Fibroblast of skin of right quadriceps (primary cell): ENCODE measurements around the gene OCEL1.

ENCODE experiments used
- DNase-seq: peaks from one replicate; pipeline ENCODE4 v3.0.0-alpha.2; 2013

The OCEL1 gene

DNA sequence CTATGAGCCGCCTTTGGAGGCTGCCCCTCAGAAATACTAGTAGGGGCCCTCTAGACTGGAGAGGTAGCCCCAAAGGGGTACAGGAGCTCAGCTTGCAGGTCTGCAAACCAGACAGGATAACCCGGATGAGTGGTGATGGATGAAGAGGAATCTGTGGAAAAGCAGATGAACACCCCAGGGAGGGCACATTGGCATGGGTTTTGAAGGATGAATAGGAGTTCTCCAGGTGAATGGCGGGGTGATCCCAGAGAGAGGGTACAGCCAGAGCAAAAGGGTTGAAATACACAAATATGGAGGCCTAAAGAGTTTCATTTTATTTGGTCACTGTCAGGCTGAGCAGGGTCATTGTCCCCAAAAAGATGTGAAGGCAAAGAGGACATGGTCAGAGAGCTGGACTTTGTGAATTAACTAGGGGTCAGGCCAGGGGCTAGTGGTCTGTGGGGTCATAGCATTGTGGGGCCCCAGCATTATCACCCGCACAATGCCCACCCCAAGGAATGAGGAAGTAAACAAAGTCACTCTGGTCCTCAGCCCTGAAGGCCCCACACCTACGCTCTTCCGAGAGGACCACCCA lies 14.9 kb downstream of the OCEL1 start:
- DNase-seq: no peak

DNA sequence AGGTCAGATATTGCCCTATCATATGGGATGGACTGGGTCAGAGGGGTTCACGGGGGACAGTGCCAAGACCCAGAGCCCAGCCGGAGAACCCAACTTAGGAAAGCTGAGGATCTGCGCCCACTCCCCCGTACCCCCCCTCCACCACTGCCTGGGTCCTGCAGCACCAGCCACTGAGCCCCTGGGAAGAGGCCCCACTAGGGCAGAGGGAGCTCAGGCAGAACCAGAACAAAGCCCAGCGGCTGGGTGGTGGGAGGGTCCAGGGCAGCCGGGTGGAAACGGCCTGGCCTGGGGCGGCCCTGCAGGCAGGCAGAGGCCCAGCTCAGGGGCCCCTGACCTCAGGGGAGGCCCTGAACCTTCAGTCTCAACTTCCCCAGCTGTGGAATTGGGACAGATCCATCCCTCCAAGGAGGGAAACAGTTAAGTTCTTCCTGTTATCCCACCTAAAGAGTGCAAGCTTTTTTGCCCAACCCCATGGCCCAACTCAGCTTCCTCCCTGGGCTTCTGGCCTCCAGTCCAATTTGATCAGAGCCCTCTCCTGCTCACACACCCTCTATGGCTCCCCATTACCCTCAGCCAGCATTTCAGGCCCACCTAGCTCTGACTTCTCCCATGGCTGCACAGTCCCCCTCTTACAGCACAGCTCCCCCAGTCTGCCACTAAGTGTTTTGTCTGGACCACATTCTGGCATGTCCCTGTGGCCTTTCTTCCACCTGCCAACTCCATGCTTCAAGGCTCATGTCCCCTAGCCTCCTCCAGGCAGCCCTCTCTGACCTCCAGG lies 16.6 kb downstream of the OCEL1 start:
- DNase-seq: no peak

DNA sequence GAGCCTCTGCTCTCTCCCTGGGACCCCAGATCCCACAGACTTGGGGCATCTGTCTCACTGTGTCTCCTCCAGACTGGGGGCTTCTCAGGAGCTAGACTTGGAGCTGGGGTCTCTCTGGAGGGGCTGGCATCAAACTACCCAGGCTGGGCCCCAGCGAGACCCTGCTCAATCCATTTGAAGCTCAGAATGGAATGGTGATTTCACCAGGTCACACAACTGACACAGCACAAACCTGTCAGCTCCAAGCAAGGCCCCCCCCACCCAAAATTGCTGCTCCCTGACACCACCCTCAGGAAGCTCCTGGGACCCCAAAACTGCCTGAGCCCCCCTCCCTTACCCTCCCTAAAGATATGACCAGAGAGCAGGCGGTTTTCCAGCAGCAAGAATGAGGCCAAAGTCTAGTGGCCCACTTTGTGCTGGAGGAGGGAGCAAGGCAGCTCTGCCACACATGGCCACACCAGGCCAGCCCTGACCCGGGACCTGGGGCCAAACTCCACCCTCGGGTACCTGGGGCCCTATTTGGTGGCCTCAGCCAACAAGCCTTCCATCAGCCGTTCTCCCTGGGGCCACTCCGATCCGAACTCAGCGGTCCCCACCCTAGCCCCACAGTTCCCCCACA lies 17.3 kb downstream of the OCEL1 start:
- DNase-seq: no peak

DNA sequence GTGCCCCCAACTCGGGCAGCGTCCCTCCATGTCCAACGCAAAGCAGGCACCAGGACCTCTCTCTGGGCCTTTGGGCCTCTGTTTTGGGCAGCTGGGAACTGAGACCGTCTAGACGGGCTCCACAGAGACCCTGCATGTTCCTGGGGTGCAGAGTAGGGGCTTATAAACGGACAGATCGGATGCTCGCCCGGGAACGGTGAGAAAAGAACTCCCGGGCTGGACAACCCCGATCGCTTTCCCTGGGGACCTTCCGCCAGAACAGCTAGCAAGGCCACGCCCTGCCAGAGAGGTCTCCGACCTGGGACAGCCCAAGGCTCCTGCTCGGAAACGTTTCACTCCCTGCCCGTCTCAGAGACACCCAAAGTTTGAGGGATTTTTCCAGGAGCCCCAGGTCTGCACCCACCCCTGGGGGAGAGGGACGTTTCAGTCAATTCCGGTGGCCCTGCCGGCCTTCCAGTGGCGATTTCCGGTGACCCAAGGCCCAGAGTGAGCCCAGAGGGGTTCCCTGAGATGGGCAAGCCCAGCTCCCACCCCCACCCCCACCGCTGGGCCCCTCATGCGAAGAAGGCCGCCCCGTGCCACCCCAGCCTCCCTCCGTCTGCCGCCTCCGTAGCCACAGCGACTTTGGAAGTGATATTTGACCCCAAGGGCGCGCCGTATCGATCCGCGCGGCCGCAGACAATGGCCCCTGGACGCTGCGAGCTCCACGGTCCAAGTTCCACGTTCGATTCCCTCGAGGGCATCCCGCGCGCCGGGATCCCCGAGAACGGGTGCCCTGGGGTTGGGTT lies 18.0 kb downstream of the OCEL1 start:
- DNase-seq: no peak

DNA sequence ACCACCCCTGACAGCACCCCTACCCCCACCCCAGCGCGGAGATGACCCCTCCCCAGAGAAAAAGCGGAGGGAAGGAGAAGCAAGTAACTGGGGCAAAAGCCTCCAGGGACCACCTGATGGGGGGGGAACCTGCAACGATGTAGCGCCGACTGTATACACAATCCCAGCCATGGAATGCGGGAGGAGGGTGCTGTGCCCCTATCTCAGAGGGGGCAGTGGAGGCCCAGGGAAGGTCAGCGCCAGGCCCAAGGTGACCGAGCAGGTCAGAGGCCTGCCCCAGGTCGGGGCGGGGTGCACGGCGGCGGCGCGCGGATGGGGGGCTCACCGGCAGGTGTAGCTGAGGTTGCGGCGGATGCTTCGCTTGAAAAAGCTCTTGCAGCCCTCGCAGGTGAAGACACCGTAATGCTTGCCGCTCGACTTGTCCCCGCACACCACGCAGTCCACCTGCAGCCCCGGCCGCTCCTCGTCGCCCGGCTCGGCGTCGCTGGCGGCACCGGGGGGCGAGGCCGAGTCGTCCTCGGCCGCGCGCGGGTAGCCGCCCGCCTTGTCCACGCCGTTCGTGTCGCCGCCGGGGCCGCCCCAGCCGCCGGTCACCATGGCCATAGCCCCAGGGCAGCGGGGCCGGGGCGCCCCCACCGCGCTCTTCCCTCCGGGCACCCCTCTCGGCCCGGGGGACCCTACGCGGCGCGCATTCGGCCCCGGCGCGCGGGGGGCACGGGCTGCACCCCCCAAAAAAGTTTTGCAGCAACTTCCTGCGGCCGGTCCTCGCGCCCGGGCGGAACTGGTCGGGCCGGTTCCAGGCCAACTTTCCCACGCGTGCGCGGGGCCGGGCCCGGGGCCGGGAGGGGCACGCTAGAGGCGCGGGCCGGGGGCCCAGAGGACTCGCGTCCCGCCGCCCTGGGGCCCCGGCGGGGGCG lies 18.9 kb downstream of the OCEL1 start:
- no peak for DNase-seq

DNA sequence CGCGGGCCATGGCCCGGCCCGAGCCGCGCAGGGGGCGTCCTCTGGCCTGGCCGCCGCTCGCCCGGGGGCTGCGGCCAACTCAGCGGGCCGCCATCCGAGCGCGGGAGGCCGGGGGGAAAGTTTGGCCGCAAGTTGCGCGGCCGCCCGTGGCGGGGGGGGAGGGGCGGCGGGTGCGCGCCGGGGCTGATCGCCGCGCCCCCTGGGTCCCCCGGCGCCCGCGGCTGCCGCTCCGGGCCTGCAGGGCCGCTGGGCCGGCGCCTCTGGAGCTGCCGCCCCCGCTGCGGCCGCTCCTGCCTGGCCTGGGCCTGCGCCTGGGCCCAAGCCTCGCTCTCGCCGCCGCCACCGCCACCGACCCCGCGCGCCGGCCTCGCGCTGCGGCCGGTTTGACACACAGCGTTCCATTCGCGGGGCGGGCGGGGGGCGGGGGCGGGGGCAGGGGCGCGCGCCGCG lies 19.5 kb downstream of the OCEL1 start, which contains the start of gene NR2F6:
Gene NR2F6 (minus strand): TSS at position 385 of the 450 bp plus-strand sequence. CDS start 699 bp downstream, outside the sequence.
- no peak for DNase-seq

DNA sequence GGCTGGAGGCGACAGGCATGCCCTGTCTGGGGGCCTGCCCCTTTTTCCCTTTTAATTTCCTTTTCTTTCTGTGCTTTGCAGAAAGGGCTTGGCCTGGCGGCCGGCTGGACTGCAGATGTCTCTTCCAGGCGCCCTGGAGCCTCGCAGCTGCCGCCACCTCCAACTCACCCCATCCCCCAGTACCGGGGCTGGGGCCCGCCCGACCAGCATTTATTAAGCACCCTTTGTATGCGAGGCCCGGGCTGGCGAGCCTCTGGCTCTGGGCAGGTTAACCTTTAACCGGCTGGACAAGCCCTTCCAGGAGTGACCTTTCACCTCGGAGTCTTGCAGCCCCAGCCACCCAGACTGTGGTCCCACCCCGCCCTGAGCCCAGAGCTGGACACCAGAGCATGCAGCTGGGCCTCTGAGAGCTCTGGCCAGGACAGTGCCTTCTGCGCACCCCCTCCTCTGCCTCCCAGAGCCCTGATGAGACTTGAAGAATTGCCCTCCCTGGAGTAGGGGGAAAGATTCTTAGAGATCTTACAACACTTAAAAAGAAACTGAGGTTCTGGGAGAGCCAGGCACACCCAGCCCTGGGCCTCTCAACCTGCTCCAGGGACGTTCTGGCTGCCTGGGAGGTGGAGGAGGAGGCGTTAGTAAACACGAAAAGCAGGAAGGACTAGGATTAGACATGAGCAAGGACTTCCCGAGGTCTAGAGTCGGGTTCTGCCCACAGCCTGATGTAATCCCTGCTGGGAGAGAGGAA lies 20.8 kb downstream of the OCEL1 start:
- DNase-seq: no peak

DNA sequence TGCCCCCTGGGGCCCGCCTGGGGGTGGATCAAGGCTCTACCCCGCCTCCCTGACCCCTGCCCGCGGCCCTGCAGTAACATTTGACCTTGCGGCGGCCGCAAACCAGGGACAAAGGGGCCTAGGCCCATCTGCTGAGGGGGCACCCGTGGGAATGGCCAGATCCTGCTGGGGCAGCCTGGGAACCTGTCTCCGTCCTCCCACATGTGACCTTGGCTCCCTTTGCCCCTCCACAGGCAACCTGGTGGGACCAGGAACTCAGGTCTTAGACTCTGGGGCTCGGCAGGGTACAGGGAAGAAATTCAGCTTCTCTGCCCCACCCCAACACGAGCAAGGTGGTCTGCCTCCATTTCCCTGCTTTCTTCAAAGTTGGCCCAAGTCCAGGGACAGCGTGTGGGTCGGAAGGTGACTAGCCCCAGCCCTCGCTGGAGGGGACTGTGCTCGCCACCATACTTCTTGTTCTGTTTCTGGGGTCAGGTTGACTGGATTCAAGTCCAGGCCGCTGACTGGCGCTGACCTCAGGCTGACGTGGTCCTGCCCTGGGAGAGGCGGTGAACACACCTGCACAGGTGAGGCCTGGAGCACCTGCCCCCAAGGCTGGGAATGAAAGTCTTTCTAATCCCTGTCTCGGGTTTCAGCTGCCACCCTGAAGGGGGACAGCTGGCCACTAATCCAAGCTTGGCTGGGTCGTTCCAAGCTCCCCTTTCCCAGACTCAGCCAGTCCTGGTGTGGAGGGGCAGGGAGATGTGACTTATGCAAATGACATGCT lies 22.2 kb downstream of the OCEL1 start:
- DNase-seq: no peak

DNA sequence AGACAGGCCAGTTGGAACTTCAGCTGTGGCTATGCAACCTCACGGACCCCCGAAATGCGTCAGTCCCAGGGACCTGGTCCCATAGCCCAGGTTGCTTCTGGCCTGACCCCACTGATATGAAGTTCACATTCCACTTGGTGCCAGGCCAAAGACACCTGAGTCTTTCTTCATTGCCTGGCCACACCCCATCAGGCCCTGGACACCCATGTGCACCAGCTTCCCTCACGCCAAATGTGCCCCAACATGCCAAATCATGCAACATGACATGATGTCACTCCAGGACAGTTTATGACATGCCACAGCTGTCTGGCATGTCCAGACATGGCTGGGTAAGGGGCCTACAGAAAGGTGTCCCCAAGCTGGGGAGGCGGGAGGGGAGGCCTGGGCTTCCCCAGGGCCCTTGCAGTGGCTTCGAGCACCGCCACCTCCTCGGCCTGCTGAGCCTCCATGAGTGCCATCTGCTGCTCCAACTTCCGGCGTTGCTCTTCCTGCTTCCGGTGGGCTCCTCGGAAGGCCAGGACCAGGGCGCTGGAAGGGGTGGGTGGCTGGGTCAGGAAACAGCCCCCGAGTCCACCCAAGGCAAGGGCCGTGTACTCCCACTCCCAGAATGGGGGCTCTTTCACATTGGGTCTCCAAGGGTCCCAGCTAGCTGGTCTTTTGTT lies 24.0 kb downstream of the OCEL1 start:
- DNase-seq: no peak

DNA sequence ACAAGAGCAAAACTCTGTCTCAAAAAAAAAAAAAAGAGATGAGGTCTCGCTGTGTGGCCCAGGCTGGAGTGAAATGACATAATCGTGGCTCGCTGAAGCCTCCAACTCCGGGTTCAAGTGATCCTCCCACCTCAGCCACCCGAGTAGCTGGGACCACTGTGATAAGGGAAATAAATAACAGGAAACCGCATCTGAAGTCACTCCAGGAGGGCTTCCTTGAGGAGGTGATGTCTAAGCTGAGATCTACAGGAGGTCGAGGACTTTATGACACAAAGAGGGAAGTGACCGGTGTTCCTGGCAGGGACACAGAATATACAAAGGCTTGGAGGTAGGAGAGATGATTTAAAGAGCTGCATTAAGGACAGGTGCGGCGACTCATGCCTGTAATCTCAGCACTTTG lies 28.6 kb downstream of the OCEL1 start:
- no peak for DNase-seq

DNA sequence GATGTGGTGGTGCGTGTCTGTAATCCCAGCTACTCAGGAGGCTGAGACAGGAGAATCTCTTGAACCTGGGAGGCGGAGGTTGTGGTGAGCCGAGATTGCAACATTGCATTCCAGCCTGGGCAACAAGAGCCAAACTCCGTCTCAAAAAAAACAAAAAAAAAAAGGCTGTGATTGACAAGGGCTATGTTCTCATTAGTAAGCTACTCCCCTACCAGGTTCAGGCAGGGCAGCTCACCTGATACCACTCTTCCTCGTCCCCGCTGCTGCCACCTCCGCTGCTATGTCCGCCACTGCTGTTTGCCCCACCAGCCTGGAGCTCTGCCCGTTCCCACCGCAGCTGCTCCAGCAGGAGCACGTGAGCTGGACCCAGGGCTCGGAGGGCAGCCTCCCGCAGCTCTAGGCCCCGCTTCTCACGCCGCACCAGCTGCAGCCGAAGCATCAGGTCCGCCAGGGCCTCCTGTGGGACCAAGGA lies 29.2 kb downstream of the OCEL1 start:
- no peak for DNase-seq

DNA sequence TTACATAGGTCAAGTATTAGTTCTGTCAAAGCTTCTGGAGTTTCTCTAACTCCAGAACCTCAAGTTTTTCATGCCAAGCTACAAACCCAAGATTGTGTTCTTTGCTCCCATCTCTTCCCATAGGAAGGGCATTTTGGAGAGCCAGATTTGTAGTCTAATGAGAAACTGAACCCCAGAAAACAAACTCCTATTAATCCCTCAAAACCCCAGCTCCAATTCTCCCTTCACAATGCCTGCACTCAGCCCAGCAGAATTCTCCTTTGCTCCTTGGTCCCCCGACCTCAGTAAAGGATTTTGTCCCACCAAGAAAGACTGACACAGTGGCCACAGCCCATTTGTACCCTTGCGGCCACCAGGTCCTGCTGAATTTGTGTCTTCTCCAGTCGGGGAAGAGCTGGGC lies 30.1 kb downstream of the OCEL1 start:
- no peak for DNase-seq

DNA sequence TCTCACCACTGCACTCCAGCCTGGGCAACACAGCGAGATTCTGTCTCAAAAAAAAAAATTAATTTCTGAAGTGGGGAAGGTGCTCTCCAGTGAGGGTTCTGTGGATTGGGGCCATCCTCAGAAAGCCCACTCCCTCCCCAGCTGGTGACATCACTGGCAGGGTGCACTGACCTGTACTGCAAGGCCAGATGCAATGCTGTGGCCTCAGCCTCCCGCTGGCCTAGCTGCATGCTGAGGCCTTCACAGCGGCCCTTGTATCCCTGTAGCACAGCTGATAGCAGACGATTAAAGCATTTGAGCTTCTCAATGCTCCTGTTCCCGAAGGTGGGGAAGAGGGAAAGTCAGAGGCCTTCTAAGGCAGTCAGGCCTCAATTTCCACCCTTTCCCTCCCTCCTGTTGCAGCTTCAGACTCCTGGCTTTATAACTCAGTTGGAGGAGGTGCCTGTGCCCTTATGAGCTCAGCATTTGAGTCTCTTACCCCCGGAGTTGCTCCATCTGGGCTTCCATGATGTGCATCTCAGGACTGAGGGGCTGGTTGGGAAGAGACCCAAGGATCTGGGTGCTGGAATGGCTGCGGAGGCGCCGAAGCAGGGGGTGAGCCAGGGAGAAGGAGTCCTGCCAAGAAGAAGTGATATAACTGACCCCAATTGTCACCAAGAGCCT lies 33.2 kb downstream of the OCEL1 start:
- no peak for DNase-seq

DNA sequence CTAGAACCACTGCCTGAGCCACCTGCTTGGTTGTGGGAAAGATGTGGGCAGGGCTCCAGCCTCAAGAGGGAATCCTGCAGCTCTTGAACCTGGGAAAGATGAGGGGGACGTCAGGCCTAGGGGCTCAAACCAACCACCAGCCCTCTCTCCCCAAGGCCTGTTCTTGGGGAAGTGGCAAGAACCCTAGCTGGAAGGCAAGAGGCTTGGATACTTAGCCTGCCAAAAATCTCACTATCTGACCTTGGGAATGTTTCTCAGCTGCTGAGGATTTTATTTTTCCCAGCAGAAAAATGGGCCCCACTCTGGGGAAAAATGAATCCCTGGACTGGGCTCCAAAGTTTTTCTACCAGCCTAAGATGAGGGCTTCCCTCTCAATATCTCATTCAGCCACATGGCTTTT lies 33.9 kb downstream of the OCEL1 start:
- no peak for DNase-seq

DNA sequence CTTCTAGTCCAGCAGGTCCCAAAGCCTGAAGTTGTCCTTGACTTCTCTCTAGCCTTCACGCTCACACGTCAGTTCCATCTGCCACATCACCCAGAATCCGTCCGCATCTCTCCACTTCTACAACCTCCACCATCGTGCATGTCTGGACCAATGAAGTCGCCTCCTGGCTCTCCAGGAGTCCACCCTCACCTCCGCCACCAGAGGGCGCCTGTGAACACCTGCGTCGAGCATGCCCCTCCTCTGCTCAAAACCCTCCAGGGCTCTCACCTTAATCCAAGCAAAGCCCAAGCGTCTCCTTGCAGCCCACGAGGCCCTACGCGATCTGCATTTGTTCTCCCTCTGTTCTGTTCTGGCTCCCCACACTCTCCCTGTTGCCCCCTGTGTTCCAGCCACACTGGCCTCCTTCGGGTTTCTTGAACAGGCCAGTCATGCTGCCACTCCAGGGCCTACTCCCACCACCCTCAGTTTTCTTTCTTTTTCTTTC lies 34.9 kb downstream of the OCEL1 start:
- peak; percentile 63 for DNase-seq

DNA sequence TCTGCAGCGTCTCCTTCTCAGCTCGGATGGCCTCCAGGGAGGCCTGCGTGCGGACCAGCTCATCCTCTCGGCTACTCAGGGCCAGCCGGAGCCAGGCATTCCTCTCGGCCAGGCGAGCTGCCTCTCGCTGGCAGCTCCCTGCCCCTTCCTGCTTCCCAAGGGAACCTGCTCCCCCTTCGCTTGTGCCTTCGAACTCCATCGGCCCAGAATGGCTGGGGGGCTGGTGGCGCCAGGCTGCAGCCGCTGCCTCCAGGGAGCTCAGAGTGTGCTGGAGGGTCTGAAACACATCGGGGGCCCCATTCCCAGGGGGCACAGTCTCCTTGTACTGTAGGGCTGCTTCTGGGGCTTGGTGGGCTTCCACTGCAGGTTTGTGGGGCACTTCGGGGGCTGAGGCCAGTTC lies 36.5 kb downstream of the OCEL1 start:
- DNase-seq: no peak

DNA sequence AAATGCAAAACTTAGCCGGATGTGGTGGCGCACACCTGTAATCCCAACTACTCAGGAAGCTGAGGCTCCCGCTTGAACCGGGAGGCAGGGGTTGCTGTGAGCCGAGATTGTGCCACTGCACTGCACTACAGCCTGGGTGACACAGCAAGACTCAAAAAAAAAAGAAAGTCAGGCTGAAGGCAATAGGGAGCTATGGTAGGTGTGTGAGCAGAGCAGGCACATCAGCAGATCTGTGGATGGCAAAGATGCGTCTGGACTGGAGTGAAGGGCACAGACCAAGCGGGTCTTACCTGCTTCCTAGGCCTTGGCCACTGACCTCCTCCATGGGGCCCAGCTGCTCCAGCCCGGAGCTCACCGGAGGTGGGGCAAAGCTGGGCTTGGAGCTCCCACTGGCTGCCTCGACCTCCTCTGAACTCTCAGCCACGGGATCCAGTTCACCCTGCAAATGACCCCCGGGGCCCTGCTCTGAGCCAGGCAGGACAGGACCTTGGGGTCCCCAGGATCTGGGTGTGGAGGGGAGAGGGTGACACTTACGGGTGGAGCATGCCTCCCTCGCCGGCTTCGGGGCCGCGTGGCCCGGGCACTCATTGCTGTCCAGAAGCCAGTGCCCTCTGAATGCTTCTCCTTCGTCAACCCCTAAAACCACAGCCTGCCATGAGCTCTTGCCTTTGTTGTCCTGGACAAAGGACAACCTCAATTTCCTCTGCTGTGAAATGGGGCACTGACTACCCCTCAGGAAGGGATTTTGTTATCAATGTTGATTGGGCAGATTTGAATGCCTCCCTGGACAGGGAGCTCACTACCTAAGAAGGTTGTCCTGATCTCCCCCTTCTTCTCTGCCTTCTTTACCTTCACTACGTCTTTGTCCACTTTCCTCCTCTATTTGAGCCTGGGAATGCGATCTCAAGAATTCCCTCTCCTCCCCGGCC lies 38.0 kb downstream of the OCEL1 start:
- no peak for DNase-seq

DNA sequence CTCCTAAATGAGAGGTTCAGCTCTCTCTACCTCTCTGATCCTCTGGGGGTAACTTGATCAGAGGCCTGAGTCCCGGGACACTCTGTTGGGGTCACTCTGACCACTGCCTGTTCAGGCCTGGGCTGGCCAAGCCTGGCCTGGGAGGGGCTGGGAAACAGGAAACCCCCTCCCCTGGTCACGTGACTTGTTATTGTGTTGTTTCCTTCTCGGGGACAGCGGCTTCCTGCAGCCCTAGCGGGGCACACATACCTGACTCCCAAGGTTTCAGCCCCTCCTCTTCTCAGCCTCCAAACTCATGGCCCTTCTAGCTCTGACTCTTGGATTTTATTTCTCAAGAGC lies 38.6 kb downstream of the OCEL1 start, which contains the start of gene USHBP1:
Gene USHBP1 (minus strand): TSS at position 105 of the 339 bp plus-strand sequence. CDS start 446 bp downstream, outside the sequence.
- no peak for DNase-seq
